ENCODE results near the gene SIRT4.

GRCh38 chr12:120357104-120357503 is 55.0 kb downstream of the SIRT4 start:
- no peak for TF ChIP-seq CTCF (IDR thresholded peaks at IDR 0.05; ENCODE audit: low read depth, low read length, poor library complexity, severe bottlenecking)
- no peak for TF ChIP-seq EZH2phosphoT487 (IDR thresholded peaks at IDR 0.05; ENCODE audit: borderline replicate concordance, low read length)
